Central memory CD8-positive, alpha-beta T cell (primary cell): Measurements from ENCODE around the gene SNRPD2.
"Not testable (repeated sequence)": the region's sequence is repeated elsewhere in the genome, so short reads cannot be mapped to it uniquely, and the experiment has no call there.

Experiments used
- ATAC-seq: fragments of 150-1000 bp; cut with Tn5 transposase; replicated peaks from 2 replicates; pipeline ENCODE4 v1.10.0; 2022; ENCODE audit warnings: mild to moderate bottlenecking, moderate FRiP score, moderate number of reproducible peaks; ENCODE audit not compliant: poor library complexity, severe bottlenecking; ENCODE audit errors: extremely low read depth
- DNase-seq, 2 donors: peaks; one replicate each; pipeline ENCODE4 v3.0.0; 2021; ENCODE audit warnings: low spot score in 2 of 2
- H3K27ac Mint-ChIP-seq: one replicate; pipeline ENCODE4 v1.8.0; 2022; ENCODE audit warnings: low read depth, mild to moderate bottlenecking, moderate library complexity, mixed read lengths
- H3K27me3 Mint-ChIP-seq: one replicate; pipeline ENCODE4 v1.8.0; 2022; ENCODE audit warnings: mixed read lengths
- H3K36me3 Mint-ChIP-seq: one replicate; pipeline ENCODE4 v1.8.0; 2022; ENCODE audit warnings: mild to moderate bottlenecking, moderate library complexity, mixed read lengths; ENCODE audit not compliant: insufficient read depth
- H3K4me1 Mint-ChIP-seq: one replicate; pipeline ENCODE4 v1.8.0; 2022; ENCODE audit warnings: mixed read lengths
- H3K4me3 Mint-ChIP-seq: one replicate; pipeline ENCODE4 v1.8.0; 2022; ENCODE audit warnings: mild to moderate bottlenecking, moderate library complexity, mixed read lengths
- H3K9me3 Mint-ChIP-seq: one replicate; pipeline ENCODE4 v1.8.0; 2022; ENCODE audit warnings: mixed read lengths

SNRPD2 gene

DNA sequence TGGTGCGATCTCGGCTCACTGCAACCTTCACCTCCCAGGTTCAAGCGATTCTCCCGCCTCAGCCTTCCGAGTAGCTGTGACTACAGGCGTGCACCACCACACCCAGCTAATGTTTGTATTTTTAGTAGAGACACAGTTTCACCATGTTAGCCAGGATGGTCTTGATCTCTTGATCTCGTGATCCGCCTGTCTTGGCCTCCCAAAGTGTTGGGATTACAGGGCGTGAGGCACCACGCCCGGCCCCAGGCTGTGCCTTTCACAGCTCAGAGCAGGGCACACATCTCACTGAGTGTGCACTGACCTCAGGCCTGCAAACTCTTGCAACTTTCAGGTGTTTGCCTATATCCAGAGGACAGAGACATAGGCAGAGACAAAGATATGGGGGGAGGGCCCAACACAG is 6.7 kb downstream of the SNRPD2 start:
- not testable (repeated sequence) for ATAC-seq, H3K27me3 Mint-ChIP-seq, H3K4me3 Mint-ChIP-seq, H3K27ac Mint-ChIP-seq, H3K9me3 Mint-ChIP-seq, DNase-seq
- Mint-ChIP-seq H3K4me1 (peaks cover 16% of the 10 kb centered on the region), H3K36me3 (peaks cover 22% of the 10 kb centered on the region)

DNA sequence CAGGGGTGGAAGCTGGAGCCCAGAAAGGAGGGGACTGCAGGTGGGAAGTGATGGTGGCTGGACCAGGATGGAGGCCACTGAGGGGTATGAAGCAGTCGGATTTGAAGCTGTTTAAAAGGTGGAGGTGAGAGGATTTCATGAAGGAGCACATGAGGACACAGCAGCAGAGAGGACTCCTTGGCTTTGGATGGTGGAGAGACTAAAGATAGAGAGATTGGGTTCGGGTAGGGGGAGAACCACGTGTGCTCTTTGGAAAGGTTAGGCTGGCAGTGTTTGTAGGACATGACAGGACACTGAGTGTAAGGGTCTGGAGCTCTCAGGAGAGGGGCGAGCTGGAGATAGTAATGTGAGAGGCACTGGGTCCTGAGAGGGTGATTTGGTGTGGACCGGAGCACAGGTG is 8.8 kb downstream of the SNRPD2 start:
- H3K27me3 Mint-ChIP-seq: no peaks in the 10 kb centered on the region
- H3K36me3 Mint-ChIP-seq: peaks cover 17% of the 10 kb centered on the region
- no peak overlapping the region for H3K27ac Mint-ChIP-seq
- H3K9me3 Mint-ChIP-seq: no peaks in the 10 kb centered on the region
- ATAC-seq: no peak
- no peak overlapping the region for H3K4me3 Mint-ChIP-seq
- H3K4me1 Mint-ChIP-seq: peaks cover 11% of the 10 kb centered on the region
- no peak for DNase-seq

DNA sequence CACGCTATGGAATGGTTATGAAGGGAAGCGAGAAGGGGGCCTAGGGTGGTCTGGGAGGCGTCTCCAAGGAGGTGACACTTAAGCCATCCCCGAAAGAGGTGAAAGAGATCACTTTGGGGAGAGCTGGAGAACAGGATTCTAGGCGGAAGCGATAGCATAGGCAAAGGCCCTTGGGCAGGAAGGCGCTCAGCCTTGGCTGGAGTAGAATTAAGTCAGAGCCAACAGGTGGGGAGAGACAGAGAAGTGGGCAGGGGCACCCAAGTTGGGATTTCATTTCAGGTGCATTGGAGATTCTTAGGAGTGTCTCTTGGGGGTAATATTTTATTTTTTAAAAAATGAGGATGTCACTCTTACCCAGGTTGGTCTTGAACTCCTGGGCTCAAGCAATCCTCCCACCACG is 9.6 kb downstream of the SNRPD2 start:
- H3K4me3 Mint-ChIP-seq: no peak overlapping the region
- H3K27ac Mint-ChIP-seq: no peak overlapping the region
- peaks cover 17% of the 10 kb centered on the region for H3K4me1 Mint-ChIP-seq
- no peaks in the 10 kb centered on the region for H3K27me3 Mint-ChIP-seq
- H3K9me3 Mint-ChIP-seq: no peaks in the 10 kb centered on the region
- ATAC-seq (no peak), DNase-seq (no peak)
- H3K36me3 Mint-ChIP-seq: peaks cover 14% of the 10 kb centered on the region

DNA sequence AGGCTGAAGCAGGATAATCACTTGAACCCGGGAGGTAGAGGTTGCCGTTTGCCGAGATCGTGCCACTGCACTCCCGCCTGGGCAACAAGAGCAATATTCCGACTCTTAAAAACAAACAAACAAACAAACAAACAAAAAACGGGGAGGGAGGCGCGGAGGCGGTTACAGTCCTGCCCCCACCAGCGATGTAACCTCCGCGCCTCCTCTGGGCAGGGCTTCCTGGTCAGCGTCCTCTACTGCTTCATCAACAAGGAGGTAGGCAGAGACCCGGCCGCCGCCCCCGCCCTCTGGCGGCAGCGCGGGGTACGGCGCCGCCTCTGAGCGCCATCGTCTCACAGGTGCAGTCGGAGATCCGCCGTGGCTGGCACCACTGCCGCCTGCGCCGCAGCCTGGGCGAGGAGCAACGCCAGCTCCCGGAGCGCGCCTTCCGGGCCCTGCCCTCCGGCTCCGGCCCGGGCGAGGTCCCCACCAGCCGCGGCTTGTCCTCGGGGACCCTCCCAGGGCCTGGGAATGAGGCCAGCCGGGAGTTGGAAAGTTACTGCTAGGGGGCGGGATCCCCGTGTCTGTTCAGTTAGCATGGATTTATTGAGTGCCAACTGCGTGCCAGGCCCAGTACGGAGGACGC is 10.2 kb downstream of the SNRPD2 start:
- Mint-ChIP-seq H3K27ac (peak overlapping the region; percentile 41), H3K36me3 (peaks cover 9% of the 10 kb centered on the region), H3K4me1 (peaks cover 20% of the 10 kb centered on the region), H3K9me3 (no peaks in the 10 kb centered on the region), H3K27me3 (no peaks in the 10 kb centered on the region), H3K4me3 (peak overlapping the region; percentile 72)
- ATAC-seq (peak; percentile 87), DNase-seq (peak; percentile 84 to 91)

DNA sequence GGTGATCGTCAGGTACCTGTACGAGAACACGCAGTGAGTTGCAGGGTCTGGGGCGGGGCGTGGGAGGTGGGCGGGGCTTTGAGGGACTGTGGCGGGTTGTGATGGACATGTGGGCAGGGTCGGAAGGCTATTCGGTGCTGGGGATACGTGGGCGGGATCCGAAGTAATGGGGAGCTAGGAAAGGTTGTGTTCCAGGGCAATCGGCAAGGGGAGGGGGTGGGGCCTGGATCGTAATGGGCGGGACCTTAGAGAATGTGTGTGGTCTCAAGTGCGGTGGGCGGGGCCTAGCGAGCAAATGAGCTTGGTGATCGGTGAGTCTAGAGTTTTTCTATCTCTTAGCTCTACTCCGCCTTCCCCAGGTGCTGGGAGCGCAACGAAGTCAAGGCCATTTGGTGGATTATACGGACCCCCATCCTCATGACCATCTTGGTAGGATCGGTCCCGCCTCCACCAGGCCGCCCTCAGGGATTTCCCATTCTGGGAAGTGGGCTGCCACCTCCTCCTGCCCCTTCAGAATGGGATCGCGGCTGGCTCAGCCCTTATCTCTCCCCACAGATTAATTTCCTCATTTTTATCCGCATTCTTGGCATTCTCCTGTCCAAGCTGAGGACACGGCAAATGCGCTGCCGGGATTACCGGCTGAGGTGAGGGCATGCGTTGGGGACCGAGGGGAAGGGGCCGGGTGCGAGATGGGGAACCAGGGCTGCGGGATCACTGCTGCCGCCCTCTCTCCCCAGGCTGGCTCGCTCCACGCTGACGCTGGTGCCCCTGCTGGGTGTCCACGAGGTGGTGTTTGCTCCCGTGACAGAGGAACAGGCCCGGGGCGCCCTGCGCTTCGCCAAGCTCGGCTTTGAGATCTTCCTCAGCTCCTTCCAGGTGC is 14.2 kb downstream of the SNRPD2 start:
- peaks cover 22% of the 10 kb centered on the region for H3K4me1 Mint-ChIP-seq
- no peak overlapping the region for H3K27ac Mint-ChIP-seq
- no peaks in the 10 kb centered on the region for H3K27me3 Mint-ChIP-seq
- ATAC-seq (peak; percentile 44), DNase-seq (peak; percentile 41 to 54)
- H3K4me3 Mint-ChIP-seq: peak overlapping the region; percentile 75
- H3K9me3 Mint-ChIP-seq: no peaks in the 10 kb centered on the region
- peaks cover 5% of the 10 kb centered on the region for H3K36me3 Mint-ChIP-seq

DNA sequence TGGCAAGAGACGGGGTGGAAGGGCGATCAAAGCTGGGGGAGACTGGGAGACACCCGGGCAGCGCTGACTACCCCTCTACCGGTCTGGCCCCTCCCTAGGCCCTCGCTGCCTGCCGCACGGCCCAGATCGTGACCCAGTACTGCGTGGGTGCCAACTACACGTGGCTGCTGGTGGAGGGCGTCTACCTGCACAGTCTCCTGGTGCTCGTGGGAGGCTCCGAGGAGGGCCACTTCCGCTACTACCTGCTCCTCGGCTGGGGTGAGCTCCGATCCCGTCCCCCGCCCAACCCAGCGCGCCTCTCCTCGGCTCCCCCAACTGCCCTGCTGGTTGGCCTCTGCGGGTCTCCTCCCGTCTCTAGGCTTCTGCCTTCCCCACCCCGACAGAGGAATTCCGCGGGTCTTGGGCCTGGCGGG is 14.9 kb downstream of the SNRPD2 start:
- Mint-ChIP-seq H3K27ac (no peak overlapping the region), H3K27me3 (no peaks in the 10 kb centered on the region), H3K9me3 (no peaks in the 10 kb centered on the region), H3K4me3 (peak overlapping the region; percentile 75), H3K4me1 (peaks cover 18% of the 10 kb centered on the region), H3K36me3 (peaks cover 5% of the 10 kb centered on the region)
- ATAC-seq: peak; percentile 38
- peak in 1 of 2 donors; percentile 23 for DNase-seq

DNA sequence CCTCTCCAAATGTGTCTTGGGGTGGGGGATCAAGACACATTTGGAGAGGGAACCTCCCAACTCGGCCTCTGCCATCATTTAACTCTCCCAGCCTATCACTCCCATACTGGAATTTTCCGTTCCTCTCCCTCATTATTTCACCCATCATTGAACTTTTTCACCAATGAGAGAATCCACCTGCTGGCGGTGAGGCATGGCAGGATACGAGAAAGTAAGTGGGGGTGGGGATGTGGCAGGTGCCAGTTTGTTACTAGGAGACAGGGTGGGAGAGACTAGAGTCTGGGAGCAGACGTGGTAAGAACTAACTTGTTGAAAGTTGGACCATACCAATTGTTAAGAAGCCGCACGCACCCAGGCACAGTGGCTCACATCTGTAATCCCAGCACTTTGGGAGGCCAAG is 16.8 kb downstream of the SNRPD2 start:
- H3K4me1 Mint-ChIP-seq: peaks cover 27% of the 10 kb centered on the region
- no peak overlapping the region for H3K27ac Mint-ChIP-seq
- no peaks in the 10 kb centered on the region for H3K9me3 Mint-ChIP-seq
- peaks cover 5% of the 10 kb centered on the region for H3K36me3 Mint-ChIP-seq
- DNase-seq (no peak), ATAC-seq (no peak)
- no peaks in the 10 kb centered on the region for H3K27me3 Mint-ChIP-seq
- H3K4me3 Mint-ChIP-seq: no peak overlapping the region

DNA sequence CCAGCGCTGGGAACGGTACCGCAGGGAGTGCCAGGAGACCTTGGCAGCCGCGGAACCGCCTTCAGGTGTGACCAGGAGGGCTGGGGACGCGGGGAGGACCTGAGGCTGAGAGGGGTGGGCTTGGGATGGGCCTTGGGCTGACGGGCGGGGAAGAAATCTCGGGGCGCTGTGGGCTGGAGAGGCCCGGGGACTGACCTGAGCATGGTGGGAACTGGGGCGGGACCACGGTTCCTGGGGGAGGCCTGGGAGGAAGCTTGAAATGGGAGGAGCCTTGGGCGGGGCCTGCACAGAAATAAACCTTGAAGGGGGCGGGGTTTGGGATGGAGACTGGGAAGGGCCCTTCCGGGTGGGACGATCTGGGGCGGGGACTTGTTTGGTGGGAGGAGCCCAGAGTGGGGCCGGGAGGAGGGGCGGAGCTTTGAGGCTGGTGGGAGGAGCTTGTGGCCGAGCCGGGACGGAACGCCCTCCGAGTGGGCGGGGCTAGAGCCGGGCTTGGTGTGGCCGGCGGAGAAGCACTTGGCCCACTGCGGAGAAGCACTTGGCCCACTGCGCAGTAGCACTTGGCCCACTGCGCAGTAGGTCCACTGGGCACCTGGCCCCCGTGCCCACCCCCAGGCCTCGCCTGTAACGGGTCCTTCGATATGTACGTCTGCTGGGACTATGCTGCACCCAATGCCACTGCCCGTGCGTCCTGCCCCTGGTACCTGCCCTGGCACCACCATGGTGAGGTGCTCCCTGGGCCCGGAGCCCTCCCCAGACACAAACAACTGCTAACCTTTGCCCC is 20.9 kb downstream of the SNRPD2 start:
- peaks cover 4% of the 10 kb centered on the region for H3K36me3 Mint-ChIP-seq
- H3K9me3 Mint-ChIP-seq: no peaks in the 10 kb centered on the region
- no peaks in the 10 kb centered on the region for H3K27me3 Mint-ChIP-seq
- no peak overlapping the region for H3K27ac Mint-ChIP-seq
- peak overlapping the region; percentile 54 for H3K4me3 Mint-ChIP-seq
- DNase-seq: peak in 1 of 2 donors; percentile 32
- H3K4me1 Mint-ChIP-seq: peaks cover 40% of the 10 kb centered on the region
- no peak for ATAC-seq

DNA sequence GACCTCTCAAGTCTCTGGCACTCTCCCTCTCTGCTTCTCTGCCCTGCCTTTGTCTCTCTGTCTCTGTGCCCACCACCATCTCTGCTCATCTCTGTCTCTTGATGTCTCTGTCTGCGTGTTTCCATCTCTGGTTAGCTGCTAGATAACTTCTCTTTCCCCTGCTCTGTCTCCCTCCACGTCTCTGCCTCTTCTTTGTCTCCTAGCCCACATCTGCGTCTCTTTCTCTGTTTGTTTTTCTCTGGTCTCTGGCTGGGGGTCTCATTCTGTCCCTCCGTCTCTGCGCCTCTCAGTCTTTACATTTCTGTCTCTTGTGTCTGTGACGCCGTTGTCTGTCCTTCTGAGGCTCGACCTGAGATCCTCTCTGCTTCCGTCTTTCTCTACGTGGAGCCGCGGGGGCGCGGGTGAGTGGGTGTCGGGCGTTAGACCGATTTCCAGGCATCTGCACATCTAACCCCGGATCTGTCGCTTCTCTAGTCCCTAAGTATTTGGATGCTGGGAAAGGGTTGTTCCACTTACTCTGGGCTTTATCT is 23.3 kb downstream of the SNRPD2 start:
- H3K9me3 Mint-ChIP-seq: no peaks in the 10 kb centered on the region
- peaks cover 4% of the 10 kb centered on the region for H3K36me3 Mint-ChIP-seq
- peaks cover 40% of the 10 kb centered on the region for H3K4me1 Mint-ChIP-seq
- peak overlapping the region; percentile 94 for H3K27ac Mint-ChIP-seq
- ATAC-seq (peak; percentile 20), DNase-seq (peak in 1 of 2 donors; percentile 31)
- no peaks in the 10 kb centered on the region for H3K27me3 Mint-ChIP-seq
- H3K4me3 Mint-ChIP-seq: peak overlapping the region; percentile 89

DNA sequence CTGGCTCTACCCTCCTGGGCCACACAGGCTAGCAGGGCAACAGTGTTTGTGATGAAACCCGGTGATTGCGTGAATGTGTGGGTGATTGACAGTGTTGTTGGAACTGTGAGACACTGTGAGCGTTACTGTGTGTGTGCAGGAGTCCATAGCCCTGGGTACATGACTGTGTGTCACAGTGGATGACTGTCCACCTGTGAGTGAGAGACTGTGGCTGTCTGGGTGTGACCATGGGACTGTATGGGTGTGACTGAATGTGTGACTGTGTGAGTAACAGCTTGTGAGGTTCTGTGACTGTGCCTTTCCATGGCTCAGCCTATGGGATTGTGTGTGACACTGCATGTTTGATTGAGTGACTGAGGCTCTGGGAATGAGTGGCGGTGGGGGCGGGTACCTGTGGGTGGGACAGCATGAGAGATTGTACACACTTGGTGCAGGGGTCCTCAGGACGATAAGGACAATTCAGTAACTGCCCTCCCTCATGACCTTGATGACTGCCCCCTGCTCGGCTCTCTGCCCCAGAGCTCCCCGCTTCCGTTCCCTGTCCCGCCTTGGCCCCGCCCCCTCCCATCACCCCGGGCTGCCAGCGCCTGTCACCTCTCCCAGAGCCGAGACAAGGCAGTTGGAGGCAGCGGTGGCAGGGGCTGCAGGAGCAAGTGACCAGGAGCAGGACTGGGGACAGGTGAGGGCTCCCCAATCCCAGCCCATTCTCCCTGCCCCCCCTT is 24.0 kb downstream of the SNRPD2 start, which contains the start of gene GIPR:
Gene GIPR, plus strand, starts transcription at position 602 of the 722 bp plus-strand sequence. CDS start 1,300 bp downstream, outside the sequence.
- ATAC-seq (peak; percentile 66), DNase-seq (no peak)
- Mint-ChIP-seq H3K9me3 (no peaks in the 10 kb centered on the region), H3K4me1 (peaks cover 40% of the 10 kb centered on the region), H3K36me3 (peaks cover 2% of the 10 kb centered on the region), H3K4me3 (peak within 1 kb of the TSS; percentile 89), H3K27me3 (no peaks in the 10 kb centered on the region), H3K27ac (peak within 1 kb of the TSS; percentile 94)

DNA sequence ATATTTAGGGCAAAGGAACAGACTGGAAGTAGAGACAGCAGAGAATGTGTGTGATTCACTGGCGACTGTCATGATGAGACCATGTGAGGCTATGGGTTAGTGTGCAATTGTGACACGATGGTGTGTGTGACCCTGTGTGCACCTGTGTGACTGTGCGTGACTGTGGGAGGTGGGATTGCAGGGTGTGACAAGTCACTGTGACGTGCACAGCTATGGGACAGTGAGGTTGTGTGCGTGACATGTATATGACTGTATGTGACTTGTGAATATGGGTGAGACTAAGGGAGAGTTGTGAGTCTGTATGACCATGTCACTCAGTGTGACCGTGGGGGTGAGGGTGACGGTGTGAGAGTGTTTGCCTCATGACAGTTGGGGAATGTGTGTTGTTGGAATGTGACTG is 27.2 kb downstream of the SNRPD2 start:
- DNase-seq: no peak

DNA sequence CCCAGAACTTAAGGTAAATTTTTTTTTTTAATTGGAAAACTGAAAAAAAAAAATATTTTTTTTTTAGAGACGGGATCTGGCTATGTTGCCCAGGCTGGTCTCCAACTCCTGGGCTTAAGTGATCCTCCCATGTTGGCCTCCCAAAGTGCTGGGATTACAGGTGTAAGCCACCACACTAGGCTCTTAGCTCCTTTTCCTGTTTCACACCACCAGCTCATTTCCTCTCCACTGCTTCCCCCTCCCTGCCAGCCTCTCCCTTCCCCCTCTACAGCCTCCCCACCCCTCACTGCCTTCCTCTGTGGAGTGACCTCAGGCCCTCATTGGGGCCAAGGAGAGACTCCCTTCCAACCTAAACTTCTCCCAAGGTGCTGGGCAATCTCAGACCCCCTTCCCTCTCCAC is 28.0 kb downstream of the SNRPD2 start:
- H3K36me3 Mint-ChIP-seq: peaks cover 2% of the 10 kb centered on the region
- DNase-seq: no peak
- no peak overlapping the region for H3K27ac Mint-ChIP-seq
- H3K27me3 Mint-ChIP-seq: peaks cover 9% of the 10 kb centered on the region
- peaks cover 14% of the 10 kb centered on the region for H3K4me1 Mint-ChIP-seq
- H3K9me3 Mint-ChIP-seq: no peaks in the 10 kb centered on the region
- H3K4me3 Mint-ChIP-seq: no peak overlapping the region
- no peak for ATAC-seq

More for the DNA sequence above, 27.2 kb downstream of the SNRPD2 start:
- Mint-ChIP-seq H3K4me1 (peaks cover 22% of the 10 kb centered on the region), H3K27ac (no peak overlapping the region), H3K36me3 (peaks cover 2% of the 10 kb centered on the region), H3K27me3 (peaks cover 9% of the 10 kb centered on the region), H3K4me3 (no peak overlapping the region), H3K9me3 (no peaks in the 10 kb centered on the region)
- no peak for ATAC-seq
